ENCODE results near the gene RAB3C.
A peak's percentile ranks its signal among the peaks of the same experiment; 100 is the strongest.
"Not testable (repeated sequence)": the region's sequence is repeated elsewhere in the genome, so short reads cannot be mapped to it uniquely, and the experiment has no call there.

The RAB3C gene, protein sequence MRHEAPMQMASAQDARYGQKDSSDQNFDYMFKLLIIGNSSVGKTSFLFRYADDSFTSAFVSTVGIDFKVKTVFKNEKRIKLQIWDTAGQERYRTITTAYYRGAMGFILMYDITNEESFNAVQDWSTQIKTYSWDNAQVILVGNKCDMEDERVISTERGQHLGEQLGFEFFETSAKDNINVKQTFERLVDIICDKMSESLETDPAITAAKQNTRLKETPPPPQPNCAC

DNA sequence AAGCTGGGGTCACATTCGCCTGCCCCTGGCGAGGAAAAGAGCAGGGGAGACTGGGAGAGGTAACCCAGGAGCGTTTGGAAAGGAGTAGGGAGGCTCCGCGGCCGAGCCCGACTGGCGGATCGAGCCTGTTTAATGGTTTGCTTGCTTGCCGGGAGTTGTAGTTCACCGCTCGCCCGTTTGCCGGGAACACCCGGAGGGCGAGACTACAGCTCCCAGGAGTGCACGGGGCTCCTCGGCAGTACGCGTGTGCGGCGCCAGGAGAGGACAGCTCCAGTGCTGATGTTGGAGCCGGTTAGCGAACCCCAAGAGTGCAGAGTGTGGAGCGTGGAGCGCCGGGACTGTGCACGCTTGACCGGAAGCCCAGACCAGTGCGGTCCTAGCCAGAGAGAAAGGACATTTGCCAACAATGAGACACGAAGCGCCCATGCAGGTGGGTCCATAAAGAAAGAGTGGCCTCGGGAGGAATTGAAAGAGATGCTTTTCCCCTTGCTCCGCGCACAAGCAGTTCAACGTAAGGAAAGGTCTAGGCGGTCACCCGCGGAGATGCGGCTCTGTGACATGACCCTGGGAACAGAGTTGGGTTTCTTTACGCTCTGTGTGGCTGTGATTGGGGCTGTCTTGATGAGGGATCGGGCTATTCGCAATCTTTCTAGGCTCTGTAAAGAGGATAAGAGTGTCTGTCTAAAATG, at the start of gene RAB3C:
TSS of gene RAB3C (plus strand) at position 273 of the 689 bp plus-strand sequence. CDS start at position 407, 134 bp downstream.
- peak; percentile 93 for DNase-seq

DNA sequence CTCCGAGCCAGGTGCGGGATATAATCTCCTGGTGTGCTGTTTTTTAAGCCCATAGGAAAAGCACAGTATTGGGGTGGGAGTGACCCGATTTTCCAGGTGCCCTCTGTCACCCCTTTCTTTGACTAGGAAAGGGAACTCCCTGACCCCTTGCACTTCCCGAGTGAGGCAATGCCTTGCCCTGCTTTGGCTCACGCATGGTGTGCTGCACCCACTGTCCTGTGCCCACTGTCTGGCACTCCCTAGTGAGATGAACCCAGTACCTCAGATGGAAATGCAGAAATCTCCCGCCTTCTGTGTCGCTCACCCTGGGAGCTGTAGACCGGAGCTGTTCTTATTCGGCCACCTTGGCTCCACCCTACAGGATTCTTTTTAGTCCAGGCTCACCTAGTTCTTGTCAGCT, 40.9 kb upstream of the RAB3C start:
- not testable (repeated sequence) for DNase-seq

DNA sequence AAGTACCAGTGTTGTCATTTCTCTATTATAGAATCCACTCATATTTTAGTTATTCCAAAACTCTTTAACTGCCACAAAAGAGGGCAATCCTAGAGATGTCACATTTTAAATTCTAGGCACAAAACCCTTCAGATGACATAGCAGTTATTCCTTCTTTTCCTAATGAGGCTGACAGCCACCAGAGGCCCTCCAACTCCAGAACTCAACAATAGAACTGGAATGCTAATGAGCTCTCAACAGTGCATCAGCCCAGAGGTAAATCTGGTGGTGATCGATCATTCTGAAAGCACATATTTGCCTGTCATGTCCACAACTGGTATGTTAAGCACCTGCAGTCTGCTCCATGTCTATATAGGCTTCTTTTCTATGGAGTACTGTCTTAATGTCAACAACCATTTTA, 40.2 kb upstream of the RAB3C start:
- DNase-seq: no peak

DNA sequence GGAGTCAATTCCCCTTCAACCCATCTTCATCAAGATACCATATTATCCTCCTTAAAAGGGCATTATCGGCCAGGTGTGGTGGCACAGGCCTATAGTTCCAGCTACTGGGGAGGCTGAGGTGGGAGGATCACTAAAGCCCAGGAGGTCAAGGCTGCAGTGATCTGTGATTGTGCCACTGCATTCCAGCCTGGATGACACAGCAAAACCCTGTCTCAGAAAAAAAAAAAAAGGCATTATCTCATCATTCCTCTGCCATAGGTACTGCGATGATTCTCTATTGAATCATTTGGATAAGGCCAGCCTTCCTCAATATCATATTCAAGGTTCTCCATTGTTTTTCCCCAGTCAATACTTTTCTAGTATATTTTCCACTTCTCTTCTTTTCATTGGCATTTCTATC, 39.2 kb upstream of the RAB3C start:
- DNase-seq: peak; percentile 68

DNA sequence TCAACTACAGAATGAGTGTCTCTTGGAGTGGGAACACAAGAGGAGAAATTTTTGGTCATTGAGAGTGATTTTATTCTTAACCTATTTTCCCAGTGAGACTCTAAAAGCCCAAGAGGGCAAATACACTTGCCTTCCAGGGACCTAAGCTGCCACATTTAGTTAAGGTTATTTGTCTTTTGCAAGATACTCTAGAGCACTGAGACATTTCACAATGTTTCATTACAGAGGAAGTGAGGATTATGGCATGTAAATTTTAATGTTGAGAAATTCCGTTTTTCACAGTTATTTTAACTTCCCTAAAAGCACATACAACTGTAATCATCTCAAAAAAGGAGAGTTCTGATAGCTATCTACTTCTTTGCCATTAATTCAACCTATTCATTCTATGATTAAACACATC, 38.7 kb upstream of the RAB3C start:
- peak; percentile 95 for DNase-seq

DNA sequence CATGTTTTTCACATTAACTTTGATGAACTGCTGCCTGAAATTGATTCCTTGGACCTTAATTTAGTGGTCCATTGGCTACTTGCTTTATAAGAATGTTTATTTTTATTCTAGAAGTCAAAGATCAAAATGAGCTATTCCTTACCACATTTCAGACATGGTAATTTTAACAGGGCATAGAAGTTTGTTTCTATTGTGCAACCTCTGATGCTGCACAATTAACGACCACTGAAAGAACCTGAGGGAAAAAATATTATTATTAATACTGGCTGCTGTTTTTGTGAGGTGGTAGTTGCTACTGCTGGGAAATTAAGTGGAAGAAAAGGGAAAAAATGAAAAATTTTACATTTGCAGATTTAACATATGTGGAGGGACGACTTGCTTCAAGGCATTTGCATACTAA, 37.9 kb upstream of the RAB3C start:
- DNase-seq: peak; percentile 25

DNA sequence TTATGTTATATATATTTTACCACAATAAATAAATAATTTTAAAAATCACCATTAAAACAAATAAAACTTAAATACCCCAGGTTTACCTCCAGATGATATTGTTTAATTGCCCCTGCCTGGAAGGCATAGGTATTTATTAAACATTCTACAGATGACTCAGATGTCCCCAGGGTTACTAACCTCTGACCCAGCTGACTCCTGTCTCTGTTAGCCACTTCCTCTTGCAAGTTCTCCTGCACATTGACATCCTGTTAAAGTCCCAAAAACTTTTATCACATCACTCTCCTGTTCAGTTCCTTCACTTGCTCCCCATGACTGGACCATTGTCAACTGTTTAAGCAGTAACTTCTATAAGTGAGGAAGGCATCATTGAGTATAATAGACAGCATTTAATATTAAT, 37.0 kb upstream of the RAB3C start:
- DNase-seq: peak; percentile 80

DNA sequence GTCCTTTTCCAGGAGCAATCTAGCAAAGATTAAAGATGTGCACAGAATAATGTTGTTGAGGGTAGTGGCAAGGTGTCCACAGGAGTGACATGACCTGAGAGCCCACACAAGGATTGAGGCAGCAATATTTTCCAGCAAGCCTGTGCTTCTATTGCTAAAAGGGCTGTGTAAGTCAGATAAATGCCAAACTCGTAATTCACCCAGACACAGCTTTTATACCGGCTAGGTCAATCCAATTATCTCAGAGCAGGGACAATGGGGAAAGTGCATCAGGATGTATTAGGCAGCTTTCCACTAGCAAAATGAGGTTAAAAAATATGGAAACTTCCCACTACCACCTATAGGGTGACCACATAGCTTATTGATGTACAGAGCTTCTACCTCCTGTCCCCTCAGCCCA, 34.8 kb upstream of the RAB3C start:
- no peak for DNase-seq

DNA sequence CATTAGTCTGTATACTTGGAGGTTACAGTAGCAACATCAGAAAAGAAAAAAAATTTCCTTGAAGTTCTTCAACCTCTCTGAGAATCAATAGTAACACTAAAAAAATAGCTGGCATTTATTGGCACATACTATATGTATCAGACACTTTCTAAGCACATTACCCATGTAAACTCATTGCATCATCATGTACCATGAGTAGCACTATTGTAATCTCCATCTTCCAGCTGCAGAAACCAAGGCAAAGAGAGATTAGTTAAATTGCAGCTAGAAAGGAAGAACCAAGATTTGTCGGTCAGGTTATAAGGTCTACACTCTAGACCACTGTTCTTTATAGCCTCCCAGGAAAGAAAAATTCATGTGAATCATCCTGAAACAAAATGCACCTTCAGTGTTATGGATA, 31.4 kb upstream of the RAB3C start:
- DNase-seq: no peak

DNA sequence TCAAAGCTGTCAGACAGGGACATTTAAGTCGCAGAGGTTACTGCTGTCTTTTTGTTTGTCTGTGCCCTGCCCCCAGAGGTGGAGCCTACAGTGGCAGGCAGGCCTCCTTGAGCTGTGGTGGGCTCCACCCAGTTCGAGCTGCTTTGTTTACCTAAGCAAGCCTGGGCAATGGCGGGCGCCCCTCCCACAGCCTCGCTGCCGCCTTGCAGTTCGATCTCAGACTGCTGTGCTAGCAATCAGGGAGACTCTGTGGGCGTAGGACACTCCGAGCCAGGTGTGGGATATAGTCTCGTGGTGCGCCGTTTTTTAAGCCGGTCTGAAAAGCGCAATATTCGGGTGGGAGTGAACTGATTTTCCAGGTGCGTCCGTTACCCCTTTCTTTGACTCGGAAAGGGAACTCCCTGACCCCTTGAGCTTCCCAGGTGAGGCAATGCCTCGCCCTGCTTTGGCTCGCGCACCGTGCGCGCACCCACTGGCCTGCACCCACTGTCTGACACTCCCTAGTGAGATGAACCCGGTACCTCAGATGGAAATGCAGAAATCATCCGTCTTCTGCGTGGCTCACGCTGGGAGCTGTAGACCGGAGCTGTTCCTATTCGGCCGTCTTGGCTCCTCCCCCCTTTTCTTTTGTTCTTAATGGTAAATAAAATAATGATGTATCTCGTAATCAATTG, 25.1 kb upstream of the RAB3C start:
- DNase-seq: not testable (repeated sequence)

DNA sequence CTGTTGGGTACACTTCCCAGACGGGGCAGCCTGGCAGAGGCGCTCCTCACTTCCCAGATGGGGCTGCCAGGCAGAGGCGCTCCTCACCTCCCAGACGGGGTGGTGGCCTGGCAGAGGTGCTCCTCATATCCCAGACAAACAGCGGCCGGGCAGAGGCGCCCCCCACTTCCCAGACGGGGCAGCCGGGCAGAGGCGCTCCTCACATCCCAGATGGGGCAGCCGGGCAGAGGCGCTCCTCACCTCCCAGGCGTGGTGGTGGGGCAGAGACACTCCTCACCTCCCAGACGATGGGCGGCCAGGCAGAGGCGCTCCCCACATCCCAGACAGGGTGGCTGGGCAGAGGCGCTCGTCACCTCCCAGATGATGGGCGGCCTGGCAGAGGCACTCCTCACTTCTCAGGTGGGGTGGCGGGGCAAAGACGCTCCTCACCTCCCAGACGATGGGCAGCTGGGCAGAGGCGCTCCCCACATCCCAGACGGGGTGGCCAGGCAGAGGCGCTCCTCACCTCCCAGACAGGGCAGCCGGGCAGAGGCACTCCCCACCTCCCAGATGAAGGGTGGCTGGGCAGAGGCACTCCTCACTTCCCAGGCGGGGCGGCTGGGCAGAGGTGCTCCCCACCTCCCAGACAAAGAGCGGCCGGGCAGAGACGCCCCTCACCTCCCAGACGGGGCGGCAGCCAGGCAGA, 19.7 kb upstream of the RAB3C start:
- not testable (repeated sequence) for DNase-seq

DNA sequence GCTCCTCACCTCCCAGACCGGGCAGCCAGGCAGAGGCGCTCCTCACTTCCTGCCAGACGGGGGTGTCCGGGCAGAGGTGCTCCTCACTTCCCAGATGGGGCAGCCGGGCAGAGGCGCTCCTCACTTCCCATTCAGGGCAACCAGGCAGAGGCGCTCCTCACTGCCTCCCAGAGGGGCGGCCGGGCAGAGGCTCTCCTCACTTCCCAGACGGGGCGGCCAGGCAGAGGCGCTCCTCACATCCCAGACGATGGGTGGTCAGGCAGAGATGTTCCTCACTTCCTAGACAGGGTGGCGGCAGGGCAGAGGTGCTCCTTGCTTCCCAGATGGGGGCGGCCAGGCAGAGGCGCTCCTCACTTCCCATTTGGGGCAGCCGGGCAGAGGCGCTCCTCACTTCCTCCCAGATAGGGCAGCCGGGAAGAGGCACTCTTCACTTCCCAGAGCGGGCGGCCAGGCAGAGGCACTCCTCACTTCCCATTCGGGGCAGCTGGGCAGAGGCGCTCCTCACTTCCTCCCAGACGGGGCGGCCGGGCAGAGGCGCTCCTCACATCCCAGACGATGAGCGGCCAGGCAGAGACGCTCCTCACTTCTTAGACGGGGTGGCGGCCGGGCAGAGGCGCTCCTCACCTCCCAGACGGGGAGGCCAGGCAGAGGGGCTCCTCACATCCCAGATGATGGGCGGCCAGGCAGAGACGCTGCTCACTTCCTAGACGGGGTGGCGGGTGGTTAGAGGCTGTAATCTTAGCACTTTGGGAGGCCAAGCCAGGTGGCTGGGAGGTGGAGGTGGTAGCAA, 18.6 kb upstream of the RAB3C start:
- DNase-seq: not testable (repeated sequence)

DNA sequence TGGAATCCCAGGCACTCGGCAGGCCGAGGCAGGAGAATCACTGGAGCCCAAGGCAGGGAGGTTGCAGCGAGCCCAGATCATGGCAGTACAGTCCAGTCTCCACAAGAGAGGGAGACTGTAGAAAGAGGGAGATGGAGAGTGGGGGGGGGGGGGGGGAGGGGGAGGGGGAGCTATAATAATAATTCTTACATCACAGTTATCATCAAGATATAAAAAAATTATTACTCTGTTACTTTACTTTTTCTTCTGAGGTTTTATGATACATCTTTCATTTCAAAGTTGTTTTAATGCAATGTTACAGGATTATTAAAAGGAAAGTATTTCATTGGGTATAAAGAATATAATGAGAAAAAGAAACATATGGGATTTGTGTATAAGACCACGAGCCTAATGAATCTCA, 17.8 kb upstream of the RAB3C start:
- DNase-seq: no peak

DNA sequence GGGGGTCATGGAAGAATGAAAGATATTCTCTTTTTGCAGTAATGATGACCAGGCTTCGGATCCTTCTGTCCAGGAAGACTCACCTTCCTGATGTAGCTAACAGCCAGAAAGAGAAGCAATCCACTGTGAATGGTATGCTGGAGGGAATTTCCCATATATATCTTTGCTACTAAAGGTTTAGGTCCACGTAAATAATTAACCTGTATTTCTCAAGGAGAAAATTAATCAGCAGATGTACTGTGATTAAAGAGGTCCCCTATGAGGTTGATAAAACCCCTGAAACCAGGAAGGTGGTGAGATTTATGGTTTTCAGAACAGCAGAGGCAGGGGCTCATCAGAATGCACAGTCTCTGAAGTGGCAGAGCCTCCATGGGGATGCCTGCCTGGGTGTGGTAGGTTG, 11.4 kb upstream of the RAB3C start:
- DNase-seq: no peak

DNA sequence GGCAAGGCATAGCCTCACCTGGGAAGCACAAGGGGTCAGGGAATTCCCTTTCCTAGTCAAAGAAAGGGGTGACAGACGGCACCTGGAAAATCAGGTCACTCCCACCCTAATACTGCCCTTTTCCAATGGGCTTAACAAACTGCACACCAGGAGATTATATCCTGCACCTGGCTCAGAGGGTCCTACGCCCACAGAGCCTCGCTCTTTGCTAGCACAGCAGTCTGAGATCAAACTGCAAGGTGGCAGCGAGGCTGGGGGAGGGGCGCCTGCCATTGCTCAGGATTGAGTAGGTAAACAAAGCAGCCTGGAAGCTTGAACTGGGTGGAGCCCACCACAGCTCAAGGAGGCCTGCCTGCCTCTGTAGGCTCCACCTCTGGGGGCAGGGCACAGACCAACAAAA, 9.9 kb upstream of the RAB3C start:
- DNase-seq: not testable (repeated sequence)

DNA sequence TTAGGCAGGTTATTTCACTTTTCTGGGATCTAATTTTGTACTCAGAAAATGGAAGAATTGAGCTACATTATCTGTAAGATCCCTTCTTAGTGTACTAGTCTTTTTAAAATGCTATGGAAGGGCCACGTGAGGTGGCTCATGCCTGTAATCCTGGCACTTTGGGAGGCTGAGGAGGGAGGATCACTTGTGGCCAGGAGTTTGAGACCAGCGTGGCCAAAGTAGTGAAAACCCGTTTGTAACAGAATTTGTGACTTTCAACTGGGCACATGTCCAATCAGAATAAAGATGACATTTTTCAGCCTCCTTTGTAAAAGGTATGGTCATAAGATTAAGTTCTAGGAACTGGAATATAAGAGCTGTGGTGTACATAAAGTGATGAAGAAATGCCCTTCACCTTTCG, 3.1 kb upstream of the RAB3C start:
- DNase-seq: no peak

DNA sequence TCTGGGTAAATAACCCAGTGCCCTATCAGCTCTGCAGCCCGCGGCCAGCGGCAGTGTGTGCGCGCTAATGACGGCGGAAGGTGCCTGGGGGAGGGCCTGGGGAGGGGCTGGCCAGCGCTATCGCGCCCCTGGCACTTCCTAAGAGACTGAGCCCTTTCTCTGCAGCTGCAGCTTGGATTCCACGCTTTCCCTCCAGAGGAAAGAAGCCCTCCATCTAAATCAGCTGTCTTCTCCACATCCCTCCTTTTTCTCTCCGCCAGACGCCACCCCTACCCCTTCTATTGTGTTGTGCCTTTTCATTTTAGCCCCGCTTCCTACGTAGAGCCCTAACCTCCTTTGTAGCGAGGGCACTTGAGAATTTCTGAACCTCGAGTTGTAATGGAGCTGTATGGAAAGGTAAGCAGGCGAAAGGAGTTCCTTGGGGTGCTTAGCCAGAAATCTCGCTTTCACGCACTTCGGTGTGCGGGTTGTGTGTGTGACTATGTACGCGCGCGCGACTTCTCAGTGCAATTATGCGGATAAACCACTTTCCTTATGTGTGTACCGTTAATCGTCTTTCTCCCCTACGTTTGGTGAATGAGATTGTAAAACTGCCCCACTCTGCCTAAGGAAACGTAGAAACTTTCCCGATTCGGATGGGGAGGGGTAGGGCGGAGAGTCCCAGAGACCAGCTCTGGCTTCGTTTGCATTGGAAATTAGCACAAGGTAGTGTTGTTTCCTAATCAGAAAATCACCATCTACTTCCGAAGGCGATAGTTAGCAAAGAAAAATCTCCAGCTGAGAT, 664 bp upstream of the RAB3C start:
- no peak for DNase-seq

DNA sequence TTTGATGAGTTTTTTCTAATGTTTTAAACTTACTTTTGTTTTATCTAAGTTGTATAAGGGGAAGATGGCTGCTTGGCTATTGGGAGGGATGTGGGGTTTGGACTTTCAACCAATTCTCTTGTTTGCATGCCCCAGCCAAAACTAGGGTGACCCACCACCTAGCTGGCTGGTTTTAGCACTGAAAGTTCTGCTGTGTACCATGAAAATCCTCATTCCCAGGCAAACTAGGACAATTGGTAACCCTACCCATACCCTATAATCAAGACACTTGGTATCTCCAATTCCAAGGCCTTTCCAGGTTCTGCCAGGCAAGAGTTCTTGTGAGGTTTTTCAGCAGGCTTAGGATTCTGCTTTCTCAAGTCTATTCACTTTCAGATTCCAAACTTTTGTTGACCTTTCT, 13.1 kb downstream of the RAB3C start:
- no peak for DNase-seq

DNA sequence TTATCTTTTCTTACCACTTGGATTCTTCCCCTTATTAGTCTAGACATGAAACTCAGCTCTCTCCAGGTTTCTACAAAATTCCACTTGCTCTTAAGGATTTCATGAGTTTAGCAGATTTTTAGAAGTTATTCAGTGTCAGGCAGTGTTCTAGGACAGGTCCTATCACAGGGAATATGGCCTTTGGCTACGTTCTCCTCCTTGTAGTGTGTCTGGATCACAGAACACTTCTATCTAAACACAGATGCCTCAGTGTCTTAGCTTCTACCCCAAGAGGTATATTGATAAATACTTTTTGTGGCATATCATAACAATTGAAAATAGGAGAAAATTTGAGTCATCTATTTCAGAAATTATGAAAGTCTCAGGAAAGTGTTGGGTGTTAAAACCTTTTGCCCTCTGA, 15.6 kb downstream of the RAB3C start:
- DNase-seq: no peak

DNA sequence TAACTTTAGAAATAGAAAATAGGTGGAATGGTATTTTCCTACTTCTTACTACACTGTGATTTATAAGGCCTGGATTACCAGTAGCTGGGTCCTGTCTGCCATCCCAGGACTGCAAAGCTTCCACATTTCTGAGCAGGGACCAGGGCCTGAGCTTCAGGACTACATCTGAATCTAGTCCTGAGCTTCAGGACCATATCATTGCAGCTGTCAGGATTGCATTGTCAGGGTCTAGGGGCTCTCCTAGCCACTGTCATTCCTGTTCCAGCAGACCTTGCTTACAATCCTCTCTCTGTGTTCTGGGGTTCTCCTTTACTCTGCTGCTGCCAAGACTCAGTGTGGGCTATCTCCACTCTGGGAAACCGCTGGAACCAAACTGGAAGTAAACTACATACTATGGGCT, 16.3 kb downstream of the RAB3C start:
- DNase-seq: no peak

DNA sequence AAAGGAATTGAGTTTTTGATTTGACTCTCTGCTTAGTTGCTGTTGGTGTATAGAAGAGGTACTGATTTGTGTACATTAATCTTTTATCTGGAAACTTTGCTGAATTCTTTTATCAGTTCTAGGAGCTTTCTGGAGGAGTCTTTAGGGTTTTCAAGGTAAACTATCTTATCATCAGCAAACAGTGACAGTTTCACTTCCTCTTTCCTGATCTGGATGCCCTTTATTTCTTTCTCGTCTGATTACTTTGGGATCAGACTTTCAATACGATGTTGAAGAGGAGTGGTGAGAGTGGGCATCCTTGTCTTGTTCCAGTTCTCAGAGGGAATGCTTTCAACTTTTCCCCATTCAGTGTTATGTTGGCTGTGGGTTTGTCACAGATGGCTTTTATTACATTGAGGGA, 17.7 kb downstream of the RAB3C start:
- DNase-seq: peak; percentile 2

DNA sequence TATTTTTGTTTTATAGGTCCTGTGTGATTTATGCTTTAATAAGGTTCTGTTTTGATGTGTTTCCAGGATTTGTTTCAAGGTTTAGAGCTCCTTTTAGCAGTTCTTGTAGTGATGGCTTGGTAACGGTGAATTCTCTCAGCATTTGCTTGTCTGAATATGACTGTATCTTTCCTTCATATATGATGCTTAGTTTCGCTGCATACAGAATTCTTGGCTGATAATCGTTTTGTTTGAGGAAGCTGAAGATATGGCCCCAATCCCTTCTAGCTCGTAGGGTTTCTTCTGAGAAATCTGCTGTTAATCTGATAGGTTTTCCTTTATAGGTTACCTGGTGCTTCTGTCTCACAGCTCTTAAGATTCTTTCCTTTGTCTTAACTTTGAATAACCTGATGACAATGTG, 20.0 kb downstream of the RAB3C start:
- not testable (repeated sequence) for DNase-seq

Data from inflammatory macrophage treated with lipopolysaccharide for 4 hours (primary cell).